Stimulated activated effector memory CD8-positive, alpha-beta T cell treated with anti-CD3 and anti-CD28 coated beads, Interleukin-12 subunit alpha, Interleukin-12 subunit beta, amount 100 ng/mL, for 72 hours (primary cell): ENCODE measurements around the gene PIPOX.
A peak's percentile ranks its signal among the peaks of the same experiment; 100 is the strongest.

Experiments
- ATAC-seq: fragments of 150-1000 bp; cut with Tn5 transposase; 2 replicates; pipeline ENCODE4 v1.10.0; 2021
- DNase-seq, 2 donors: peaks; one replicate each; pipeline ENCODE4 v3.0.0; 2021 to 2022; ENCODE audit warnings: low spot score in 2 of 2
- H3K27ac Mint-ChIP-seq: one replicate; pipeline ENCODE4 v1.8.0; 2022; ENCODE audit warnings: mild to moderate bottlenecking, mixed read lengths
- H3K36me3 Mint-ChIP-seq: one replicate; pipeline ENCODE4 v1.8.0; 2022; ENCODE audit warnings: mild to moderate bottlenecking, mixed read lengths
- H3K4me1 Mint-ChIP-seq: one replicate; pipeline ENCODE4 v1.8.0; 2022; ENCODE audit warnings: mixed read lengths
- H3K4me3 Mint-ChIP-seq: one replicate; pipeline ENCODE4 v1.8.0; 2022; ENCODE audit warnings: mild to moderate bottlenecking, mixed read lengths
- H3K9me3 Mint-ChIP-seq: one replicate; pipeline ENCODE4 v1.8.0; 2022; ENCODE audit warnings: mixed read lengths

Gene PIPOX

DNA sequence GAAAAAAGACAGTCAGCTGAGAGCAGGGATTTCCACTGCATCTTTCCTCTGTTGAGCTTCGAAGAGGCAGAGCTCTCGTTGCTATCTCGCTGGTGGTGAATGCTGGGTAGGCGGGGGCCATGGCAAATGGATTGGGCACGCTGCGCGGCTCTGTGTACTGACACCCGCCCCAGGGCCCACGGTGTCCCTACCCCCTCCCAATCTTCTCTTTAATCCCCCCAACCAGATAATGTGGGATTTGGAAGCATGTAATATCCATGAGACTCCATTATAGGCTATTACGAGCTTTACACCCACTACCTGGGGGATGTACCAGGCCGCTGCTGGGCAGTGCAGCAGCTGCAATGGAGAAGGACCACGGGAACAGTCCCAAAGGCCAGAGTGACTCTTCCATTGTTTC lies 8.3 kb downstream of the PIPOX start:
- H3K4me3 Mint-ChIP-seq = no peak overlapping the region
- DNase-seq (no peak), ATAC-seq (no peak)
- H3K9me3 Mint-ChIP-seq = no peaks in the 10 kb centered on the region
- H3K27ac Mint-ChIP-seq = no peak overlapping the region
- H3K4me1 Mint-ChIP-seq = peaks cover 9% of the 10 kb centered on the region
- no peaks in the 10 kb centered on the region for H3K36me3 Mint-ChIP-seq

GRCh38 chr17:29051731-29052130 lies 8.8 kb downstream of the PIPOX start:
- H3K4me1 Mint-ChIP-seq = peaks cover 9% of the 10 kb centered on the region
- H3K4me3 Mint-ChIP-seq = no peak overlapping the region
- H3K9me3 Mint-ChIP-seq = no peaks in the 10 kb centered on the region
- ATAC-seq (no peak), DNase-seq (no peak)
- H3K27ac Mint-ChIP-seq = peak overlapping the region; percentile 60
- H3K36me3 Mint-ChIP-seq = no peaks in the 10 kb centered on the region

- DNase-seq = no peak
- H3K4me1 Mint-ChIP-seq = peaks cover under 1% of the 10 kb centered on the region
- ATAC-seq = no peak
- no peaks in the 10 kb centered on the region for H3K9me3 Mint-ChIP-seq
- H3K4me3 Mint-ChIP-seq = no peak overlapping the region
- H3K27ac Mint-ChIP-seq = no peak overlapping the region
- H3K36me3 Mint-ChIP-seq = no peaks in the 10 kb centered on the region
These were observed 11.9 kb downstream of the PIPOX start for GRCh38 chr17:29054835-29055234.

- Mint-ChIP-seq H3K4me1 (peaks cover 13% of the 10 kb centered on the region), H3K36me3 (no peaks in the 10 kb centered on the region), H3K27ac (no peak overlapping the region), H3K4me3 (no peak overlapping the region), H3K9me3 (no peaks in the 10 kb centered on the region)
- DNase-seq (no peak), ATAC-seq (no peak)
These were observed 14.4 kb downstream of the PIPOX start for GRCh38 chr17:29057361-29057760.

- ATAC-seq (no peak), DNase-seq (no peak)
- Mint-ChIP-seq H3K4me1 (peaks cover 13% of the 10 kb centered on the region), H3K4me3 (no peak overlapping the region), H3K9me3 (no peaks in the 10 kb centered on the region), H3K36me3 (no peaks in the 10 kb centered on the region), H3K27ac (no peak overlapping the region)
These were observed 15.4 kb downstream of the PIPOX start for GRCh38 chr17:29058391-29058790.

- Mint-ChIP-seq H3K36me3 (no peaks in the 10 kb centered on the region), H3K4me1 (peaks cover 13% of the 10 kb centered on the region), H3K4me3 (no peak overlapping the region), H3K27ac (no peak overlapping the region), H3K9me3 (no peaks in the 10 kb centered on the region)
- ATAC-seq (no peak), DNase-seq (no peak)
These were observed 16.3 kb downstream of the PIPOX start for GRCh38 chr17:29059281-29059680.

- no peak for ATAC-seq
- Mint-ChIP-seq H3K27ac (no peak overlapping the region), H3K4me3 (no peak overlapping the region), H3K4me1 (peaks cover 13% of the 10 kb centered on the region), H3K9me3 (no peaks in the 10 kb centered on the region), H3K36me3 (no peaks in the 10 kb centered on the region)
- no peak for DNase-seq
These were observed 17.5 kb downstream of the PIPOX start for GRCh38 chr17:29060475-29060874.

DNA sequence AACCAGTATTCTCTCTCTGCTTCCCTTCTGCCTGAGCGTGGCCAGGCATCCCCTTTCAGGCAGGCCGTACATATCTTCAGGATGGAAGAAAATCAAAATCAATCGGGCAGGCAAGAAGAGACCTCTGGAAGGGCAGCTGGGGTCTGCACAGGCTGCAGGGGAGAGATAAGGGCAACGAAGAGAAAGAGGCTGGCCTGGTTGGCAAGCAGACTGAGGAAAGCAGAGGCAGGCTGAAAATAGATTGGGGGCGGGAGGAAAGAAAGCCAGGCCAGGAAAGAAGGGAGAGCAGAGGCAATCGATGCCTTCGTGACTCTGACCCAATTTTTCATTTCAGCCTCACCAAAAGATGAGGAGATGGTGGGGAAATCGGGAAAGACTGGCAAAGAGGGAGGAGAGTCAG lies 18.1 kb downstream of the PIPOX start:
- no peaks in the 10 kb centered on the region for H3K9me3 Mint-ChIP-seq
- H3K27ac Mint-ChIP-seq = no peak overlapping the region
- ATAC-seq = no peak
- no peaks in the 10 kb centered on the region for H3K36me3 Mint-ChIP-seq
- no peak for DNase-seq
- peaks cover 13% of the 10 kb centered on the region for H3K4me1 Mint-ChIP-seq
- no peak overlapping the region for H3K4me3 Mint-ChIP-seq

GRCh38 chr17:29062215-29062614 lies 19.3 kb downstream of the PIPOX start:
- DNase-seq (no peak), ATAC-seq (no peak)
- H3K4me1 Mint-ChIP-seq = peaks cover 13% of the 10 kb centered on the region
- H3K9me3 Mint-ChIP-seq = no peaks in the 10 kb centered on the region
- no peak overlapping the region for H3K27ac Mint-ChIP-seq
- no peak overlapping the region for H3K4me3 Mint-ChIP-seq
- H3K36me3 Mint-ChIP-seq = no peaks in the 10 kb centered on the region

- no peaks in the 10 kb centered on the region for H3K9me3 Mint-ChIP-seq
- peaks cover 13% of the 10 kb centered on the region for H3K4me1 Mint-ChIP-seq
- no peak overlapping the region for H3K4me3 Mint-ChIP-seq
- ATAC-seq (no peak), DNase-seq (no peak)
- no peak overlapping the region for H3K27ac Mint-ChIP-seq
- no peaks in the 10 kb centered on the region for H3K36me3 Mint-ChIP-seq
These were observed 21.1 kb downstream of the PIPOX start for GRCh38 chr17:29063992-29064391.

DNA sequence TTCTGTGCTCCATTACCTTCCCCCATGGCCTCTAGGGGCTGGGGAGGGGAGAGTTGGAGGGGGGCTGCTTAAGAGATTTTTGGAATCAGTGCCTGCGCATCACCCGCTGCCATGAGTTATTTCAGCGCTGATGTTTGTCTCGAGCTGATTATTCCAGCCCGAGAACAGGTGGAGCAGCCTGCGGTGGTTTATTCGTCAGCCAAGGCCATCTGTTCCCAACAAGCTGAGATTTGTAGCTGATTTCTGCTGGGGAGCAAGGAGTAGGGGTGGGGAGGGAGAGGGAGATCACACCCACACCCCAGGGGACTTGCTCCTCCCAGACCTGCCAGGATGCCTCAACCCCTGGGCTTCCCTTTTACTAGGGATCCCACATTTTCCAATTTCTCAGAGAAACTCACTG lies 23.1 kb downstream of the PIPOX start:
- Mint-ChIP-seq H3K36me3 (no peaks in the 10 kb centered on the region), H3K4me1 (peaks cover 6% of the 10 kb centered on the region)

DNA sequence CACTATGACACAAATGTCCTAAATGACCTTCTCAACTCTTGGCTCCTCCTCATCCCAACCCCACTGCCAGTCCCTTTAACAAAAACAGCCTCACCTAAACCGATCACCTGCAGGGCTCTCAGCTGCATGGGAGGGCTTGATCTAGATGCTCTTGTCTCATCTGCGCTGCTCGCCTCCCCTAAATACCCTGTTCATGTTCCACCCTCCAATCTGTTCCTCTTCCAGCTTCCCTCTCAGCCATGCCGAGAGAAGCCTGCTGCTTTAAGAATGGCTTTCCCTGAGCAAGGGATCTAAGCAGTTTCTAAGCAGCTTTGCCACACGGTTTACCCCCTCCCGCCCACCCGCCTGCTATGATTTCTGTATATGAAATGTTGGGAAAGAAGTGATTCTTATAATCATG lies 23.7 kb downstream of the PIPOX start:
- Mint-ChIP-seq H3K27ac (peak overlapping the region; percentile 20), H3K4me3 (no peak overlapping the region)

More for the DNA sequence above, 23.1 kb downstream of the PIPOX start:
- Mint-ChIP-seq H3K27ac (no peak overlapping the region), H3K9me3 (no peaks in the 10 kb centered on the region), H3K4me3 (no peak overlapping the region)
- ATAC-seq = no peak
- DNase-seq = no peak

GRCh38 chr17:29068818-29069217 lies 25.9 kb downstream of the PIPOX start:
- no peak overlapping the region for H3K27ac Mint-ChIP-seq
- no peak for ATAC-seq

More for the DNA sequence above, 23.7 kb downstream of the PIPOX start:
- H3K4me1 Mint-ChIP-seq = peaks cover 5% of the 10 kb centered on the region
- ATAC-seq (no peak), DNase-seq (no peak)
- H3K9me3 Mint-ChIP-seq = no peaks in the 10 kb centered on the region
- H3K36me3 Mint-ChIP-seq = no peaks in the 10 kb centered on the region

GRCh38 chr17:29069526-29070041 lies 26.6 kb downstream of the PIPOX start:
- H3K4me3 Mint-ChIP-seq = no peak overlapping the region
- ATAC-seq (no peak), DNase-seq (no peak)
- peaks cover 14% of the 10 kb centered on the region for H3K4me1 Mint-ChIP-seq
- no peaks in the 10 kb centered on the region for H3K36me3 Mint-ChIP-seq
- H3K9me3 Mint-ChIP-seq = no peaks in the 10 kb centered on the region
- H3K27ac Mint-ChIP-seq = peak overlapping the region; percentile 41

More at GRCh38 chr17:29068818-29069217, 25.9 kb downstream of the PIPOX start:
- Mint-ChIP-seq H3K36me3 (no peaks in the 10 kb centered on the region), H3K9me3 (no peaks in the 10 kb centered on the region), H3K4me1 (peaks cover 6% of the 10 kb centered on the region), H3K4me3 (no peak overlapping the region)
- DNase-seq = no peak

- Mint-ChIP-seq H3K4me3 (no peak overlapping the region), H3K27ac (peak overlapping the region; percentile 41), H3K4me1 (peaks cover 17% of the 10 kb centered on the region), H3K36me3 (no peaks in the 10 kb centered on the region), H3K9me3 (no peaks in the 10 kb centered on the region)
- DNase-seq (no peak), ATAC-seq (no peak)
These were observed 27.4 kb downstream of the PIPOX start for GRCh38 chr17:29070308-29070707.

DNA sequence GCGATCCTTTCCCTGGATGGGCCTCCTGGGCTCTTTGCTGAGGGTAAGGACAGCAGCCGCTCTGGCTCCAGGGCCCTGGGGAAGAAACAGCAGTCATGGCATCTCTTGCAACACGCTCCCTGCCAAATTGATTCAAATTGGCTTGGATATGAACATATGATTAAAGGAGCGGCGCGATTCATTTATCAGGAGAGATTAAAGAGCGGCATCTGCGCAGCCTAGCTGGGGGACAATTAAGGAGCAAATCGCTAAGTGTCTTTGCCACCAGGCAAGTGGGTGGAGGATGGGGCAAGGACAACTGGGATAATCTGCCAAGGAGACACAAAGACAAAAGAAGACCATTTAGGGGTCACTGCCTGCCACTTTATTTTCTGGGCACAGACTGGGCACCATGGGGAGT lies 27.8 kb downstream of the PIPOX start:
- no peak for ATAC-seq
- Mint-ChIP-seq H3K27ac (peak overlapping the region; percentile 41), H3K4me1 (peaks cover 22% of the 10 kb centered on the region), H3K9me3 (no peaks in the 10 kb centered on the region), H3K4me3 (no peak overlapping the region), H3K36me3 (no peaks in the 10 kb centered on the region)
- no peak for DNase-seq

GRCh38 chr17:29071303-29071702 lies 28.4 kb downstream of the PIPOX start:
- no peak for ATAC-seq
- no peaks in the 10 kb centered on the region for H3K9me3 Mint-ChIP-seq
- peak overlapping the region; percentile 41 for H3K27ac Mint-ChIP-seq
- H3K4me1 Mint-ChIP-seq = peaks cover 24% of the 10 kb centered on the region
- no peak overlapping the region for H3K4me3 Mint-ChIP-seq
- DNase-seq = no peak
- H3K36me3 Mint-ChIP-seq = no peaks in the 10 kb centered on the region
